ENCODE data around the gene LACTBL1.
"Not testable (repeated sequence)": the region's sequence is repeated elsewhere in the genome, so short reads cannot be mapped to it uniquely, and the experiment has no call there.

Gene LACTBL1

GRCh38 chr1:22945171-22945570, 27.5 kb downstream of the LACTBL1 start:
- not testable (repeated sequence) for DNase-seq (ENCODE audit: low read depth in 4 of 4, low spot score in 1 of 4)

DNA sequence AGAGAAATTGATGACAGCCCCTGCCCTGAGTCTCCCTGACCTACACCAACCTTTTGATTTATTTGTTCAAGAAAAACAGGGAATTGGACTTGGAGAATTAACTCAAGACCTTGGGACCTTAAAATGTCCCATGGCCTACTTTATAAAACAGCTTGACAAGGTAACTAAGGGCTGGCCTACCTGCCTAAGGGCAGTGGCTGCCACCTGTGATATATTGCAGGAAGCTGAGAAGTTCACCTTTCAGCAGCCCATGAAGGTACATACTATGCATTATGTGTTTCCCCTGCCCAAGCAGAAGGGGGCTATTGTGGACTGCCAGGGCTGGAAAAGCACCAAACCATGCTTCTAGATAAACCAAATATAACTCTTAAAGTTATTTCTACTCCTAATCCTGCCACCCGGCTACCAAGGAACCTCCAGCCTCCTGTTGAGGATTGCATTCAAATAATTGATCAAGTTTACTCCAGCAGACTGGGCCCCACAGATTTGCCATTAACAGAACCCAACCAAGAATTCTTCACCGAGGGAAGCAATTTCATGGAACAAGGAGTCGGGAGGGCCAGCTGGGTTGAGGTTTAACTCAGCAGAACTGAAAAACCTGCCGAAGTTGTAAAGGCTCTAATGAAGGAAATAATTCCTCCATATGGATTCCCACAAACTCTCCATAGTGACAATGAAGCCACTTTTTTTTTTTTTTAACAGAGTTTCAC, 28.2 kb downstream of the LACTBL1 start:
- no peak for DNase-seq (ENCODE audit: low read depth in 4 of 4, low spot score in 1 of 4)

- no peak for DNase-seq (ENCODE audit: low read depth in 4 of 4, low spot score in 1 of 4)
Measured at GRCh38 chr1:22941257-22941656, 31.4 kb downstream of the LACTBL1 start.

- DNase-seq (ENCODE audit: low read depth in 4 of 4, low spot score in 1 of 4): no peak
Measured at GRCh38 chr1:22936681-22937080, 36.0 kb downstream of the LACTBL1 start.

- DNase-seq (ENCODE audit: low read depth in 4 of 4, low spot score in 1 of 4): no peak
Measured at GRCh38 chr1:22935433-22935832, 37.2 kb downstream of the LACTBL1 start.

DNA sequence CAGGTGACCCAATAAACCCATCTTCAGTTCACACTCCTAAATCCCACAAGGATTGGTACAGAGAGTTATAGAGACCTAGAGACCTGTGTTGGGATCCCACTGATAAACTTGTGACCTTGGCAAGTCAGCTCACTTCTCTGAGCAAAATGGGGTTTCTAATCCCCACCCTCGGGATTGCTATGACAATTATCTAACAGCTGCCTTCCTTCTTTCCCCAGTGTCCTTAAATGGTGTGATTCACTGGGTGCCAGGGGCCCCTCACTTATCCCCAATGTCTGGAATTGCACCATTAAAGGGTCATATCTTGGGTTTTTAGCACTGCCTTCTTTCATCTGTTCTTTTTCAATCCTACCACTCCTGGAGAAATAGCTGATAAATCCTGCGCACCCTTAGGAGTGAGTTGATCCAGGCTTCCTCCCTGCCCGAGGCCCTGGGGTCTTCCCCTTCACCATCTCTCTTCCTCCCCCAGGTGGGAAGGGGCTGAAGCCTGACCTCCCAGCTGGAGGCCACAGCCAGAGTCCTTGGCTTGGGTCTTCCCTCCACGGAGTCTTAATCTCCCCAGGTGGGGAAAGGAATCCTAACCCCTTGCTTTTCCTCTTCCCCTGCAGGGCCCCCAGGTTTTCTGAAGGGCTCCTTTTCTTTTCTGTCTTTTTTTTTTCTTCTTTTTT, 39.7 kb downstream of the LACTBL1 start:
- no peak for DNase-seq (ENCODE audit: low read depth in 4 of 4, low spot score in 1 of 4)

GRCh38 chr1:22930240-22930912, 42.3 kb downstream of the LACTBL1 start:
- DNase-seq (ENCODE audit: low read depth in 4 of 4, low spot score in 1 of 4): peak in 1 of 4 experiments; percentile 8

DNA sequence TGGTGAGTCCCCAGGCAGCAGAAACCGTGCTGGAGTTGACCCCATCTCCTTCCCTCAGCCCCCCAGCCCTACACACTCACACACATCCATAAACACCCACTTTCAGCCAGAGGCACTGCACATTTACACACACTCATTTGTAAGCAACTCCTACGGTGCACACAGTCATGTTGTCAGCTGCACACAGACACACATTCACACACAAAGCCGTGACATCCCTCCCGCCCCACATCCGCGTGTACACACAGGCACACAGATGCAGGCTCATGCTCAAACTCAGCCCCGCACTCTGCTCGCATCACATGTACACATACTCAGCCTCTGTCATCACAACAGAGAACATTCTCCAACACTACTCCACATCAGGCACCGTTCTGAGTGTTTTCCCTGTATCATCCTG, 47.6 kb downstream of the LACTBL1 start:
- DNase-seq (ENCODE audit: low read depth in 4 of 4, low spot score in 1 of 4): no peak

GRCh38 chr1:22922640-22923039, 50.0 kb downstream of the LACTBL1 start:
- no peak for DNase-seq (ENCODE audit: low read depth in 4 of 4, low spot score in 1 of 4)

GRCh38 chr1:22921452-22922126, 51.1 kb downstream of the LACTBL1 start:
- DNase-seq (ENCODE audit: low read depth in 4 of 4, low spot score in 1 of 4): no peak

DNA sequence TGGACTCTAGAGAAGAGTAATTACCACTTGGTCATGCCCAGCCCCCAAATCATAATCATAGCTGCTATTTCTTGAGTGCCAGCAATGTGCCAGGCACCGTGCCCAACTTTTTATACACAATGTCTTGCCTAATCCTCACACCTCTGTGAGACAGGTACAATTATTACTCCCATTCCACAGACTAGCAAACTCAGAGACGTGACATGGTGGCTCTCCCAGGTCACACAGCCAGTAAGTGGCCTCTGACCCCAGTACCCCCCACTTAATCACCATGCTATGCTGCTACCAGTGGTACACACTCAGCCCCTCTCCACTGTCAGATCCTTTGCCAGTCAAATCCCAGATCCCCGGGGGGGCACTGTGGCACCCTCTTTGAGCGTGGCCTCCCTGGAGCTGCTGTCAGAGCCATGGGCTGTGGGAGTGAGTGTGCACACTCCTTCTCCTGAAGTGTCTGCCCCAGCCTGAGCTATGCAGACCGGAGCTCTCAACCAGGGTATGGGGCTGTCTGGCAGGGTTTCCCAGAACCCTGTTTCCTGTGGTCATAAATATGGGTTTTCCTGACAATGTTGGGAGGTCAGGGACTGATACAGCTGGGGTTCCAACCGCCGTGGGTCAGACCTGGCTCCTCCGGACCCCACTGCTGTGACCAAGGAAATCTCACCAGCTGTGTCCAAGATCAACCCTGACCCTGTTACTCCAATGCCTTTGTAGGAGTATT, 51.8 kb downstream of the LACTBL1 start:
- no peak for DNase-seq (ENCODE audit: low read depth in 4 of 4, low spot score in 1 of 4)

- no peak for DNase-seq (ENCODE audit: low read depth in 4 of 4, low spot score in 1 of 4)
Measured at GRCh38 chr1:22920026-22920733, 52.5 kb downstream of the LACTBL1 start.

DNA sequence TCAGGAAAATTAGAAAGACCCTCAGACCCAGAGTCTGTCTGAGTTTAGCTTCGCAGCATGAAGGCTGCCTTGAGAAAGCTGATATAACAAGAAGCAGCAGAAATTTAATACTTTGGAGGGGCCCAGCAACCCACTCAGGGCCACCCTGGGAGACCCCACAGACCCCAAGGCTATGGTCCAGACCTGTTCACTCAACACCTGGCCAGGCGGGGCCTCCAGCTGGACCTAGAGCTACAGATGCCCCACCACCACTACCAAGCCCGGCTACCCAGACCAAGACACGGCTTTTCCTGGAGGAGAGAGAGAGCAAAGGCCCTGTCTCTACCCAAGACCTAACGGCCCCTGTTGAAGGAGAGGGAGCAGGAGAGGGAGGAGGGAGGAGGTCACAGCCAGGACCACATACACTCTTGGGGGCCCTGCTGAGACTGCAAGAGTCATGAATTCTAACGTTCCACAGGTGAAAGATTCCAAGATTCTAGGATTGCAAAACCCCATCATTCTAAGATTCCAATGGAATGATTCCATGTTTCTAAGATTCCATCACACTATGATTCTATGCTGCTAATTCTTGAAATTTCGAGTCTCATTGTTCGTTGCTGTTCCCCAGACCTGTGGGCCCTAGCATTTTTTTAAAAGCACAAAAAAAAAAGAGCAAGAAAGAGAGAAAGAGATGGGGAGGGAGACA, 53.2 kb downstream of the LACTBL1 start:
- DNase-seq (ENCODE audit: low read depth in 4 of 4, low spot score in 1 of 4): no peak

GRCh38 chr1:22918644-22919043, 54.0 kb downstream of the LACTBL1 start:
- DNase-seq (ENCODE audit: low read depth in 4 of 4, low spot score in 1 of 4): no peak

GRCh38 chr1:22917989-22918388, 54.7 kb downstream of the LACTBL1 start:
- no peak for DNase-seq (ENCODE audit: low read depth in 4 of 4, low spot score in 1 of 4)

- DNase-seq (ENCODE audit: low read depth in 4 of 4, low spot score in 1 of 4): no peak
Measured at GRCh38 chr1:22916471-22916820, 56.2 kb downstream of the LACTBL1 start.

GRCh38 chr1:22915816-22916470, 56.7 kb downstream of the LACTBL1 start:
- DNase-seq (ENCODE audit: low read depth in 4 of 4, low spot score in 1 of 4): no peak

DNA sequence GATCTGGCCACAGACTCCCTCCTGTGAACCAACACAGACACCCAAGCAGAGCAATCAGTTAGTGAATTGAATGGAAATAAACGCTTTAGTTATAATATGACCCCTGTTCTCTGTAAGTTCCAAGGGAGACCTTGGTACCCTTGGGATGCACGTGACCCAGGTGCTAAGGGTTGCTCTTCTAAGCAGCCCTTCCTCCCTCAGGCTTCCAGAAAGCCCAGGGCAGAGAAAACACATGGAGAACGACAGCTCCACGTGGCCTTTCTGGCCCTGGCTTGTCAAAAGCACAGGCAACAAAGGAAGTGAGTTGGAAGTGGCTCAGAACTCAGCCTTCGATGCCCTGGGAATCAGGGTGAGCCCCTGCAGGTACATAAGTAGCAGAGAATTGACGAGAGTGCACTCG, 57.4 kb downstream of the LACTBL1 start:
- DNase-seq (ENCODE audit: low read depth in 4 of 4, low spot score in 1 of 4): no peak

GRCh38 chr1:22914633-22915217, 57.9 kb downstream of the LACTBL1 start:
- DNase-seq (ENCODE audit: low read depth in 4 of 4, low spot score in 1 of 4): no peak

Measured in stimulated activated CD4-positive, alpha-beta T cell treated with anti-CD3 and anti-CD28 coated beads, Interleukin-1b, Interleukin-23, amount 100 ng/mL, for 24 hours (primary cell).